ENCODE measurements around the gene NFKB2. TPM values are rescaled to one million over a fixed set of nuclear protein-coding genes. Genes with fewer than 3 reads are reported as not detected.

NFKB2 gene
- total RNA-seq, 4 donors from 2014 or later, result 12.3 to 26.0 (median 15.3) TPM

GRCh38 chr10:102358712-102359382 lies 36.7 kb upstream of the NFKB2 start:
- peaks cover 61 to 63% of the 10 kb centered on the region in 2 donors for H3K36me3 ChIP-seq
- no peak overlapping the region for H3K27ac ChIP-seq
- intact Hi-C loops (cut with DNase I), result no loop called here
- no peaks in the 10 kb centered on the region for H3K4me1 ChIP-seq
- no peaks in the 10 kb centered on the region for H3K27me3 ChIP-seq
- TF ChIP-seq CTCF (IDR thresholded peaks at IDR 0.05), result no peak
- TF ChIP-seq POLR2A (IDR thresholded peaks at IDR 0.05), result no peak
- no peaks in the 10 kb centered on the region for H3K9me3 ChIP-seq
- 95 to 98% methylated on average over 4 of the region's 4 CpGs for WGBS, 2 donors
- no peak for DNase-seq
- no peak overlapping the region for H3K4me3 ChIP-seq (replicated peaks in 1 of 3)

GRCh38 chr10:102367441-102367840 lies 28.1 kb upstream of the NFKB2 start:
- Histone ChIP-seq H3K4me1 (no peaks in the 10 kb centered on the region), H3K9me3 (no peaks in the 10 kb centered on the region), H3K27me3 (no peaks in the 10 kb centered on the region), H3K4me3 (replicated peaks in 1 of 3) (no peak overlapping the region), H3K27ac (no peak overlapping the region), H3K36me3 (peaks cover 91 to 95% of the 10 kb centered on the region in 2 donors)
- WGBS, 2 donors, result 90 to 100% methylated on average over 1 of the region's 1 CpG
- no peak for TF ChIP-seq POLR2A (IDR thresholded peaks at IDR 0.05)
- TF ChIP-seq CTCF (IDR thresholded peaks at IDR 0.05), result no peak
- intact Hi-C loops (cut with DNase I), result no loop called here
- DNase-seq, result no peak

DNA sequence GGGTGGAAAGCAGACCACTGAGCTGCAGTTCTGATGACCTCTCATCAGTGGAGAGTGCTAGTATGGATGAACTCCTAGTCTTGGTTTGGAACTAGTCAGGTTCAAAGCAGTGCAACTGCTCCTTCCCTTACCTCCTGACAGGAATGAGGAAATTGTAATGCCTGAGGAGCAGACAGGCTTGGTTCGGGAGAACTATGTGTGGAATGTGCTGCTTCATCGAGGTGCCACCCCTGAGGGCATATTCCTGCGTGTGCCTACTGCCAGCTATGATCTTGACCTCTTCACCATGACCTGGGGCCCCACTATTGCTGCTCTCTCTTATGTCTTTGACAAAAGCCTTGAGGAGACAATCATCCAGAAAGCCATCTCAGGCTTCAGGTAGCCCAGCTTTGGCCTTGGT lies 27.4 kb upstream of the NFKB2 start:
- Histone ChIP-seq H3K4me3 (replicated peaks in 1 of 3) (no peak overlapping the region), H3K27ac (no peak overlapping the region), H3K4me1 (no peaks in the 10 kb centered on the region), H3K36me3 (peaks cover 85 to 94% of the 10 kb centered on the region in 2 donors), H3K9me3 (no peaks in the 10 kb centered on the region), H3K27me3 (no peaks in the 10 kb centered on the region)
- intact Hi-C loops (cut with DNase I), result no loop called here
- 58 to 69% methylated on average over 3 of the region's 3 CpGs for WGBS, 2 donors
- DNase-seq, result no peak
- TF ChIP-seq CTCF (IDR thresholded peaks at IDR 0.05) (no peak), POLR2A (IDR thresholded peaks at IDR 0.05) (no peak)

DNA sequence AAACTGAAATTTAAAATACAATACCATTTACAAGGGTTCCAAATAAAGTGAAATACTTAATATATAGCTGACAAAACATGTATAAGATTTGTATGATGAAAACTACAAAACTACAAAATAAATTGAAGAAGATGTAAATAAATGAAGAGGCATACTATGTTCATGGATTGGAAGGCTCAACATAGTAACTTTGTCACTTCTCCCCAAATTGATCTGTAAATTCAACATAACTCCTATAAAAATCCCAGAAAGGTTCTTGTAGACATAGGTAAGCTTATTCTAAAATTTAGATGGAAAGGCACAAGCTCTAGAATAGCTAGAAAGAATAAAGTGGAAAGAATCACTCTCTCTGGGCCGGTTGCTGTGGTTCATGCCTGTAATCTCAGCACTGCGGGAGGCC lies 24.2 kb upstream of the NFKB2 start:
- intact Hi-C loops (cut with DNase I), result no loop called here
- H3K4me1 ChIP-seq, result no peaks in the 10 kb centered on the region
- 100% methylated on average over 2 of the region's 2 CpGs for WGBS, 2 donors
- H3K27me3 ChIP-seq, result no peaks in the 10 kb centered on the region
- no peak overlapping the region for H3K27ac ChIP-seq
- TF ChIP-seq POLR2A (IDR thresholded peaks at IDR 0.05) (no peak), CTCF (IDR thresholded peaks at IDR 0.05) (no peak)
- H3K9me3 ChIP-seq, result no peaks in the 10 kb centered on the region
- H3K4me3 ChIP-seq (replicated peaks in 1 of 3), result no peak overlapping the region
- no peak for DNase-seq
- H3K36me3 ChIP-seq, result peaks cover 74 to 90% of the 10 kb centered on the region in 2 donors

- Histone ChIP-seq H3K36me3 (peaks cover 67 to 85% of the 10 kb centered on the region in 2 donors), H3K27me3 (no peaks in the 10 kb centered on the region), H3K9me3 (no peaks in the 10 kb centered on the region), H3K4me1 (no peaks in the 10 kb centered on the region), H3K4me3 (replicated peaks in 1 of 3) (no peak overlapping the region), H3K27ac (no peak overlapping the region)
- no peak for DNase-seq
- intact Hi-C loops (cut with DNase I), result no loop called here
- WGBS, 2 donors, result 81 to 85% methylated on average over 7 of the region's 7 CpGs
- TF ChIP-seq CTCF (IDR thresholded peaks at IDR 0.05) (no peak), POLR2A (IDR thresholded peaks at IDR 0.05) (no peak)
Measured at GRCh38 chr10:102375250-102375649, 20.3 kb upstream of the NFKB2 start.

All from thyroid gland (tissue), 4 donors.